HFFc6 (cell line): ENCODE data around the gene XIRP2. TPM values are rescaled to one million over a fixed set of nuclear protein-coding genes. Genes with fewer than 3 reads are reported as not detected.

Experiments
- DNase-seq: peaks from one replicate; pipeline ENCODE4 v3.0.0-alpha.2; 2018
- H3K27ac Mint-ChIP-seq: 2 replicates; pipeline ENCODE4 v1.8.0; 2020; ENCODE audit warnings: mild to moderate bottlenecking, mixed read lengths
- H3K27me3 Mint-ChIP-seq: 2 replicates; pipeline ENCODE4 v1.8.0; 2021; ENCODE audit warnings: mild to moderate bottlenecking, moderate library complexity, mixed read lengths; ENCODE audit not compliant: insufficient read depth
- H3K36me3 Mint-ChIP-seq: 2 replicates; pipeline ENCODE4 v1.8.0; 2021; ENCODE audit warnings: low read depth, mixed read lengths
- H3K4me1 Mint-ChIP-seq: 2 replicates; pipeline ENCODE4 v1.8.0; 2020; ENCODE audit warnings: low read depth, mixed read lengths
- H3K4me3 Mint-ChIP-seq: 2 replicates; pipeline ENCODE4 v1.8.0; 2020; ENCODE audit warnings: mild to moderate bottlenecking, moderate library complexity, mixed read lengths
- H3K9me3 Mint-ChIP-seq: 2 replicates; pipeline ENCODE4 v1.8.0; 2020; ENCODE audit warnings: mild to moderate bottlenecking, mixed read lengths
- CTCF ChIP-seq: fragments of 200-600 bp; sonication (generic); IDR thresholded peaks from 2 replicates; pipeline ENCODE4 v1.5.0; 2021; ENCODE audit warnings: antibody characterized with exemption, mild to moderate bottlenecking
- total RNA-seq, 6 experiments: library from RNA; stranded (reverse); fragmentation: NEBNext Ultra II Directional; extraction: Animal tissue kit (Norgen Biotek cat#: 25700); gene quantifications; 2 replicates in 1 of 6; 3 replicates in 5 of 6; pipeline ENCODE4 v1.2.3, GENCODE V29; 2021

Gene XIRP2
- total RNA-seq, 6 experiments from 2014 or later, result not detected

- DNase-seq, result no peak
- no peak overlapping the region for H3K27ac Mint-ChIP-seq
- no peak overlapping the region for H3K4me3 Mint-ChIP-seq
- no peaks in the 10 kb centered on the region for H3K36me3 Mint-ChIP-seq
- TF ChIP-seq CTCF, result no peak
- no peaks in the 10 kb centered on the region for H3K4me1 Mint-ChIP-seq
- H3K9me3 Mint-ChIP-seq, result peaks cover 37% of the 10 kb centered on the region
- no peaks in the 10 kb centered on the region; the same call in 1 of the 2 replicates for H3K27me3 Mint-ChIP-seq
These were observed 46.5 kb downstream of the XIRP2 start for GRCh38 chr2:166934817-166935216.

- DNase-seq, result no peak
- Mint-ChIP-seq H3K9me3 (peaks cover 38% of the 10 kb centered on the region), H3K4me3 (no peak overlapping the region), H3K4me1 (no peaks in the 10 kb centered on the region), H3K36me3 (no peaks in the 10 kb centered on the region), H3K27ac (no peak overlapping the region), H3K27me3 (no peaks in the 10 kb centered on the region; the same call in 1 of the 2 replicates)
- TF ChIP-seq CTCF, result no peak
These were observed 54.1 kb downstream of the XIRP2 start for GRCh38 chr2:166942377-166942776.

- Mint-ChIP-seq H3K27ac (no peak overlapping the region), H3K9me3 (peaks cover 36% of the 10 kb centered on the region), H3K4me3 (no peak overlapping the region), H3K4me1 (no peaks in the 10 kb centered on the region), H3K27me3 (no peaks in the 10 kb centered on the region), H3K36me3 (no peaks in the 10 kb centered on the region)
- no peak for TF ChIP-seq CTCF
- no peak for DNase-seq
These were observed 56.6 kb downstream of the XIRP2 start for GRCh38 chr2:166944909-166945308.

- Mint-ChIP-seq H3K27me3 (no peaks in the 10 kb centered on the region), H3K36me3 (no peaks in the 10 kb centered on the region), H3K4me1 (no peaks in the 10 kb centered on the region), H3K27ac (no peak overlapping the region), H3K4me3 (no peak overlapping the region), H3K9me3 (peaks cover 14% of the 10 kb centered on the region)
- TF ChIP-seq CTCF, result no peak
- DNase-seq, result no peak
These were observed 69.4 kb downstream of the XIRP2 start for GRCh38 chr2:166957686-166958085.

GRCh38 chr2:166958986-166959481 lies 70.8 kb downstream of the XIRP2 start:
- no peak for TF ChIP-seq CTCF
- H3K27me3 Mint-ChIP-seq, result no peaks in the 10 kb centered on the region
- no peak for DNase-seq
- H3K36me3 Mint-ChIP-seq, result no peaks in the 10 kb centered on the region
- H3K4me3 Mint-ChIP-seq, result no peak overlapping the region
- no peaks in the 10 kb centered on the region for H3K4me1 Mint-ChIP-seq
- no peak overlapping the region for H3K27ac Mint-ChIP-seq
- peaks cover 18% of the 10 kb centered on the region for H3K9me3 Mint-ChIP-seq

- Mint-ChIP-seq H3K36me3 (no peaks in the 10 kb centered on the region), H3K27ac (no peak overlapping the region), H3K4me1 (no peaks in the 10 kb centered on the region), H3K9me3 (peaks cover 18% of the 10 kb centered on the region), H3K27me3 (no peaks in the 10 kb centered on the region), H3K4me3 (no peak overlapping the region)
- DNase-seq, result no peak
- TF ChIP-seq CTCF, result no peak
These were observed 71.3 kb downstream of the XIRP2 start for GRCh38 chr2:166959556-166959955.
